HG03060 (cell line): ENCODE measurements around the gene GALNT9.

Experiments
- ATAC-seq: cut with Tn5 transposase; IDR thresholded peaks from one replicate; pipeline ENCODE4 v1.9.1; 2021; ENCODE audit warnings: low read depth, moderate number of reproducible peaks; ENCODE audit not compliant: unreplicated experiment

GALNT9 gene

GRCh38 chr12:132219323-132219722, 110.1 kb downstream of the GALNT9 start:
- ATAC-seq: no peak

- no peak for ATAC-seq
These were observed 110.5 kb downstream of the GALNT9 start for GRCh38 chr12:132218915-132219314.

GRCh38 chr12:132218527-132218875, 110.9 kb downstream of the GALNT9 start:
- no peak for ATAC-seq

GRCh38 chr12:132217800-132218526, 111.4 kb downstream of the GALNT9 start:
- no peak for ATAC-seq

- no peak for ATAC-seq
These were observed 112.0 kb downstream of the GALNT9 start for GRCh38 chr12:132217371-132217770.

GRCh38 chr12:132216354-132216987, 112.9 kb downstream of the GALNT9 start:
- no peak for ATAC-seq

- no peak for ATAC-seq
These were observed 113.9 kb downstream of the GALNT9 start for GRCh38 chr12:132215299-132215989.

GRCh38 chr12:132214891-132215290, 114.5 kb downstream of the GALNT9 start:
- ATAC-seq: no peak

- ATAC-seq: no peak
These were observed 115.3 kb downstream of the GALNT9 start for GRCh38 chr12:132214161-132214476.

GRCh38 chr12:132213359-132214160, 115.8 kb downstream of the GALNT9 start:
- no peak for ATAC-seq

- no peak for ATAC-seq
These were observed 117.6 kb downstream of the GALNT9 start for GRCh38 chr12:132211816-132212215.

- ATAC-seq: no peak
These were observed 118.1 kb downstream of the GALNT9 start for GRCh38 chr12:132211326-132211725.

GRCh38 chr12:132210223-132211055, 119.0 kb downstream of the GALNT9 start:
- ATAC-seq: no peak

GRCh38 chr12:132209619-132210222, 119.7 kb downstream of the GALNT9 start:
- no peak for ATAC-seq

GRCh38 chr12:132208153-132208823, 121.1 kb downstream of the GALNT9 start:
- ATAC-seq: no peak

- ATAC-seq: no peak
These were observed 122.2 kb downstream of the GALNT9 start for GRCh38 chr12:132207083-132207775.

GRCh38 chr12:132206046-132206434, 123.3 kb downstream of the GALNT9 start:
- no peak for ATAC-seq

GRCh38 chr12:132205271-132206045, 123.9 kb downstream of the GALNT9 start:
- ATAC-seq: no peak
